ENCODE results near the gene FAU.
"Not testable (repeated sequence)": the region's sequence is repeated elsewhere in the genome, so short reads cannot be mapped to it uniquely, and the experiment has no call there.

The FAU gene

GRCh38 chr11:65131417-65131776, 9.5 kb upstream of the FAU start:
- no peaks in the 10 kb centered on the region for H3K36me3 Mint-ChIP-seq
- no peaks in the 10 kb centered on the region for H3K9me3 Mint-ChIP-seq (ENCODE audit: low read depth)
- H3K27me3 Mint-ChIP-seq, result no peaks in the 10 kb centered on the region
- H3K4me1 Mint-ChIP-seq (ENCODE audit: low read depth), result peaks cover 30% of the 10 kb centered on the region
- peak overlapping the region; percentile 23 for H3K4me3 Mint-ChIP-seq
- H3K27ac Mint-ChIP-seq, result peak overlapping the region; percentile 70

DNA sequence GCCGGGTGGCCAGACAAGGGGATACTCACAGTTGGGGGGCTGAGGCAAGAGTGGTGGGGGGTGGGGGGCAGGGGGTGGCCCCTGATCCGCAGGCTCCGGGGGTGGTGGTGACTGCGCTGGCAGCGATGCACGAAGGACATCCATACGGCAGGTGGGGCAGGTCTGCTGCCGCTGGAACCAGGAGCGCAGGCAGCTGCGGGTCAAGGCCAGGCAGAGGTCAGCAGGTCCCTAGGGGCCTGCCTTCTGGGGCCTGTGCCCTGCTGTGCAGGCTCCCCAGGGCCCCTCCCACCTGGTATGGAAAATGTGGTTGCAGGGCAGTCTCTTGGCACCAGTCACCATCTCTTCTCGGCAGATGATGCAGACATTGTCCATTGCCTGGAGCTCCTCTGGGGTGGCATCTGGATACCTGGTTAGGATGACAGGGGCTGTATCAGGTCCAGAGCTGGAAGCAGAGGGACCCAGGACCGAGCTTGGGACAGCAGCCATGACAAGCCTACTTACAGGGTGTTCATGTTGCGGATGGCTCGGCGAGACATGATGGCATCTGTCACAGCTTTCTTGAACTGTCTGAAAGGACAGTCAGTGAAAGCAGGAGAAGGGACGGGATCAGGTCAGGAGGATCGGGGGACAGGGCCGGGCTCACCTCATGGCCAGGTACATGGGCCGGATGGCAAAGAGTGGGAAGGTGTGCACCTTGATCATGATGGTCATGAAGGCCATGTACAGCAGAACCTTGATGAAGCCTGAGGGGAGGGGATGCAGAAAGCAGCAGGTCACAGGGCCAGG, 8.9 kb upstream of the FAU start:
- no peaks in the 10 kb centered on the region for H3K36me3 Mint-ChIP-seq
- no peaks in the 10 kb centered on the region for H3K27me3 Mint-ChIP-seq
- H3K9me3 Mint-ChIP-seq (ENCODE audit: low read depth), result no peaks in the 10 kb centered on the region
- H3K4me3 Mint-ChIP-seq, result peak overlapping the region; percentile 23
- H3K4me1 Mint-ChIP-seq (ENCODE audit: low read depth), result peaks cover 24% of the 10 kb centered on the region
- H3K27ac Mint-ChIP-seq, result peak overlapping the region; percentile 70

- Mint-ChIP-seq H3K9me3 (ENCODE audit: low read depth) (no peaks in the 10 kb centered on the region), H3K36me3 (no peaks in the 10 kb centered on the region), H3K4me3 (no peak overlapping the region), H3K27ac (no peak overlapping the region), H3K27me3 (no peaks in the 10 kb centered on the region), H3K4me1 (ENCODE audit: low read depth) (peaks cover 18% of the 10 kb centered on the region)
These were observed 7.9 kb upstream of the FAU start for GRCh38 chr11:65129649-65130441.

- Mint-ChIP-seq H3K27me3 (no peaks in the 10 kb centered on the region), H3K4me3 (no peak overlapping the region), H3K36me3 (no peaks in the 10 kb centered on the region), H3K27ac (no peak overlapping the region), H3K4me1 (ENCODE audit: low read depth) (peaks cover 23% of the 10 kb centered on the region), H3K9me3 (ENCODE audit: low read depth) (no peaks in the 10 kb centered on the region)
These were observed 6.5 kb upstream of the FAU start for GRCh38 chr11:65128182-65129145.

GRCh38 chr11:65127473-65128181, 5.7 kb upstream of the FAU start:
- Mint-ChIP-seq H3K36me3 (no peaks in the 10 kb centered on the region), H3K4me3 (no peak overlapping the region), H3K27ac (no peak overlapping the region), H3K9me3 (ENCODE audit: low read depth) (no peaks in the 10 kb centered on the region), H3K4me1 (ENCODE audit: low read depth) (peaks cover 18% of the 10 kb centered on the region), H3K27me3 (no peaks in the 10 kb centered on the region)

- H3K27ac Mint-ChIP-seq, result no peak overlapping the region
- H3K36me3 Mint-ChIP-seq, result peaks cover 3% of the 10 kb centered on the region
- H3K27me3 Mint-ChIP-seq, result no peaks in the 10 kb centered on the region
- H3K9me3 Mint-ChIP-seq (ENCODE audit: low read depth), result no peaks in the 10 kb centered on the region
- H3K4me1 Mint-ChIP-seq (ENCODE audit: low read depth), result peaks cover 21% of the 10 kb centered on the region
- H3K4me3 Mint-ChIP-seq, result no peak overlapping the region
These were observed 4.8 kb upstream of the FAU start for GRCh38 chr11:65126624-65127274.

DNA sequence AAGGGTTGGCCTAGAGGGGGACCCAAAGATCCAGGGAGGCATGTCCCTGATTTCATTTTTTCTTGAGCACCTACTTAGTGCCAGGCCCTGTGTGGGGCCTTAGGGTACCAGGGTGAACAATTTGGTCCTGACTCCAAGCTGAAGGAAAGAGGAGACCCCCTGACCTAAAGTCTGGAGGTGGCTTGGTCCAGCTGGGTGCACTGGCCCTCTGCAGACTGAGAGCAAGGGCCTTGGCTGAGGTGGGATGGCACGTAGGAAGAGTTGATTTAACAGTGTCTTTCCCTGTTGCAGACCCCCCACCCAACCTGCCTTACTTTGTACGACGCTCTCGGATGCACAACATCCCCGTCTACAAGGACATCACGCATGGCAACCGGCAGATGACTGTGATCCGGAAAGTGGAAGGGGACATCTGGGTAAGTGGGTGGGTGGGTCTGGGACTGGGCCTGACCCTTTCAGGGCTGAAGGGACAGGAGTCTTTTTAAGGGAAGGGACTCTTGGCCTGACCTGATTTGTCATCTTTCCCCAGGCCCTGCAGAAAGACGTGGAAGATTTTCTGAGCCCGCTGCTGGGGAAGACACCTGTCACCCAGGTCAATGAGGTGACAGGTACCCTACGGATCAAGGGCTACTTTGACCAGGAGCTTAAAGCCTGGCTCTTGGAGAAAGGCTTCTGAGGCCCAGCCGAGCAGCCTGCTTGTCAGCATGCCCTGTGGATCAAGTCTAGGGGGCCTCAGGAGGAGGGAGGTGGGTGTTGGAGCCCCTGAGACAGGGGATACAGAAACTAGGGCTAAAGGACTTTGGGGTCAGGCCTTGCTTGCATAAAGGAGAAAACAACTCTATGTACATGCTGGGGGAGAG, 3.5 kb upstream of the FAU start:
- H3K27ac Mint-ChIP-seq, result no peak overlapping the region
- H3K27me3 Mint-ChIP-seq, result no peaks in the 10 kb centered on the region
- H3K36me3 Mint-ChIP-seq, result peaks cover 8% of the 10 kb centered on the region
- H3K4me1 Mint-ChIP-seq (ENCODE audit: low read depth), result peaks cover 27% of the 10 kb centered on the region
- no peaks in the 10 kb centered on the region for H3K9me3 Mint-ChIP-seq (ENCODE audit: low read depth)
- H3K4me3 Mint-ChIP-seq, result no peak overlapping the region

DNA sequence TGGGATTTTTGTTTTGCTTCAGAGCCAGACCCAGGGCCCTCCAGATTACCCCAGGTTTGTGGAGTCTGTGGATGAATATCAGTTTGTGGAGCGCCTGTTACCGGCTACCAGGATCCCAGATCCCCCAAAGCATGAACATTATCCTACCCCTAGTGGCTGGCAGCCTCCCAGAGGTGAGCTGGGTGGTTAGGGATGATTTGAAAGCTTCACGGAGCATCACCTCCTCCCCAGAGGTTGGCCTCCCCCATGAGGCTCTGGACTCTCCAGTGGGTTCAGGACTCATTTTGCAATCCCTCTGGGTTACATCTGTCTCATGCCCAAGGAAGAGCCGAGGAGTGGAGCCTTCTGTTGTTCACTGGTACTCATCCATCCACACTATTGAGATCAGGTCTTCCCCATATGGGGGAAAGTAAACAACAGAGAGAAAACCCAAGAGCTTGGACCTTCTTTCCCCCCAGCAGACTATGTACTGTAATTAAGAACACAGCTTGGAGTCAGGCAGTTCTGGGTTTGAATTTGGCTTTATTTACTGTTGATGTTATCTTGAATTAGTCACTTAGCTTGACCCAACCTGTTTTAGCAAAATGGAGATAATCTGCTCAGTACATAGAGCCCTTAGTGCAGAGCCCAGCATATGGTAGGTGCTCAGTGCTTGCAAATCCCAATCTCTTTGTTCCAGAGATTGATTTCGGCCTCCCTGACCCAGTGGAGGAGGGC, 2.7 kb upstream of the FAU start:
- H3K4me1 Mint-ChIP-seq (ENCODE audit: low read depth), result peaks cover 34% of the 10 kb centered on the region
- H3K36me3 Mint-ChIP-seq, result peaks cover 11% of the 10 kb centered on the region
- no peaks in the 10 kb centered on the region for H3K9me3 Mint-ChIP-seq (ENCODE audit: low read depth)
- no peaks in the 10 kb centered on the region for H3K27me3 Mint-ChIP-seq
- peak overlapping the region; percentile 61 for H3K4me3 Mint-ChIP-seq
- H3K27ac Mint-ChIP-seq, result peak overlapping the region; percentile 38

DNA sequence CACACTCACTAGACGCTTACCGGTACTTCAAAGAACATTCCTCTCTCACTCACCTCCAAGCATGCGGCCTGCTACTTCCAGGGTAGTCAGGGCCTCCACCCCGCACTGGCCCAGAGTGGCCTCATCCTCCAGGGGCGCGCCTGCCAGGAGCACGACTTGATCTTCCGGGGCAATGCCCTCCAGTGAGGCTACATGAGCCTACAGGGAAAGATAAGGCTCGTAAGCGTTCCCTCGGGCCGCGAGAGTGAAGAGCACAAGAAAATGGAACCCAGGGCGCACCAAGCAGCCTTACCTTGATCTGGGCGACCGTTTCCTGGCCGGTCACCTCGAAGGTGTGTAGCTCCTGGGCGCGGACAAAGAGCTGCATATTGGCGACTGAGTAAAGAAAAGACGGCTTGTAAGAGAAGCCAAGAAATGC, 478 bp downstream of the FAU start:
- Mint-ChIP-seq H3K36me3 (peaks cover 16% of the 10 kb centered on the region), H3K9me3 (ENCODE audit: low read depth) (no peaks in the 10 kb centered on the region), H3K27ac (peak overlapping the region; percentile 100), H3K4me3 (peak overlapping the region; percentile 100), H3K4me1 (ENCODE audit: low read depth) (peaks cover 50% of the 10 kb centered on the region), H3K27me3 (no peaks in the 10 kb centered on the region)

- H3K27ac Mint-ChIP-seq, result peak overlapping the region; percentile 100
- H3K36me3 Mint-ChIP-seq, result peaks cover 16% of the 10 kb centered on the region
- no peaks in the 10 kb centered on the region for H3K27me3 Mint-ChIP-seq
- no peaks in the 10 kb centered on the region for H3K9me3 Mint-ChIP-seq (ENCODE audit: low read depth)
- H3K4me3 Mint-ChIP-seq, result peak overlapping the region; percentile 100
- peaks cover 55% of the 10 kb centered on the region for H3K4me1 Mint-ChIP-seq (ENCODE audit: low read depth)
These were observed 1.1 kb downstream of the FAU start for GRCh38 chr11:65120831-65121230.

GRCh38 chr11:65119670-65119995, 2.3 kb downstream of the FAU start:
- Mint-ChIP-seq H3K27ac (peak overlapping the region; percentile 68), H3K4me3 (peak overlapping the region; percentile 100), H3K4me1 (ENCODE audit: low read depth) (peaks cover 64% of the 10 kb centered on the region), H3K9me3 (ENCODE audit: low read depth) (no peaks in the 10 kb centered on the region), H3K36me3 (peaks cover 16% of the 10 kb centered on the region), H3K27me3 (no peaks in the 10 kb centered on the region)

DNA sequence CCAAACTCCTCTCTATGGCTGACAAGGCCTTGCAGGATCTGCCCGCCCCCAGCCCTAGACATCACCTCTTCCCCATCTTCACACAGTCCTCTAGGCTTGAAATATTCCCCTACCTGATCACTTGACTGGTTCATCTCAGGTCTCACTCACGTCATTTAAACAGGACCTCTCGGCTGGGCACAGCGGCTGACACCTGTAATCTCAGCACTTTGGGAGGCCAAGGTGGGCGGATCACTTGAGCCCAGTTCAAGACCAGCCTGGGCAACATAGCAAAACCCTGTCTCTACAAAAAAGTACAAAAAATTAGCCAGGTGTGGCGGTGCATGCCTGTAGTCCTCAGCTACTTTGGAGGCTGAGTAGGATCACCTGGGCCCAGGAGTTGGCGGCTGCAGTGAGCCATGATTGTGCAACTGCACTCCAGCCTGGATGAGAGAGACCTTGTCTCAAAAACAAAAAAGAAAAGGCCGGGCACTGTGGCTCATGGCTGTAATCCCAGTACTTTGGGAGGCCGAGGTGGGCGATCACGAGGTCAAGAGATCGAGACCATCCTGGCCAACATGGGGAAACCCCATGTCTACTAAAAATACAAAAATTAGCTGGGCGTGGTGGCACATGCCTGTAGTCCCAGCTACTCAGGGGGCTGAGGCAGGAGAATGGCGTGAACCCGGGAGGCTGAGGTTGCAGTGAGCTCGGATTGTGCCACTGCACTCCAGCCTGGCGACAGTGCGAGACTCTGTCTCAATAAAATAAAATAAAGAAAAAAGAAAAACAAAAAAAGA, 2.9 kb downstream of the FAU start:
- Mint-ChIP-seq H3K4me3 (peak overlapping the region; percentile 100), H3K4me1 (ENCODE audit: low read depth) (peaks cover 63% of the 10 kb centered on the region), H3K27ac (peak overlapping the region; percentile 87), H3K36me3 (peaks cover 16% of the 10 kb centered on the region)
- H3K27me3 Mint-ChIP-seq; H3K9me3 Mint-ChIP-seq (ENCODE audit: low read depth): not testable (repeated sequence)
